Measurements from ENCODE around the gene STXBP1.

The STXBP1 gene

DNA sequence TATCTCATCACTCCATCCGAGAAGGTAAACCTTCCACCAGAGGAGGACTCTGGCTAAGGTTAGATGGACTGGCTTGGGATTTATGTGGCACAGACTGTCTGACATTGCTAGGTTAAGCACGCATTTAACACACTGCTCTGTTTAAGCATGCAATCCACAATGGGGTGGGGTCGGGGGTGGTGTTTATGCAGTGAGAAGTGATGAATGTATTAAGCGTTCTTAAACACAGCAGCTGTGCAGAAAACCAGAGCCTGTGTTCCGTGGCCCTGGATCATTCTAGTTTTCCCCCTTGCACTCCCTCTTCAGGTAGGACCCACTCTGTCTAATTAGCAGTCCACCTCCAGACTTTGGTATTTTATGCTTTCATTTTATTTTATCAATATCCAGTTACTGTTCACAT lies 46.4 kb downstream of the STXBP1 start:
- no peak for DNase-seq (ENCODE audit: low spot score)

DNA sequence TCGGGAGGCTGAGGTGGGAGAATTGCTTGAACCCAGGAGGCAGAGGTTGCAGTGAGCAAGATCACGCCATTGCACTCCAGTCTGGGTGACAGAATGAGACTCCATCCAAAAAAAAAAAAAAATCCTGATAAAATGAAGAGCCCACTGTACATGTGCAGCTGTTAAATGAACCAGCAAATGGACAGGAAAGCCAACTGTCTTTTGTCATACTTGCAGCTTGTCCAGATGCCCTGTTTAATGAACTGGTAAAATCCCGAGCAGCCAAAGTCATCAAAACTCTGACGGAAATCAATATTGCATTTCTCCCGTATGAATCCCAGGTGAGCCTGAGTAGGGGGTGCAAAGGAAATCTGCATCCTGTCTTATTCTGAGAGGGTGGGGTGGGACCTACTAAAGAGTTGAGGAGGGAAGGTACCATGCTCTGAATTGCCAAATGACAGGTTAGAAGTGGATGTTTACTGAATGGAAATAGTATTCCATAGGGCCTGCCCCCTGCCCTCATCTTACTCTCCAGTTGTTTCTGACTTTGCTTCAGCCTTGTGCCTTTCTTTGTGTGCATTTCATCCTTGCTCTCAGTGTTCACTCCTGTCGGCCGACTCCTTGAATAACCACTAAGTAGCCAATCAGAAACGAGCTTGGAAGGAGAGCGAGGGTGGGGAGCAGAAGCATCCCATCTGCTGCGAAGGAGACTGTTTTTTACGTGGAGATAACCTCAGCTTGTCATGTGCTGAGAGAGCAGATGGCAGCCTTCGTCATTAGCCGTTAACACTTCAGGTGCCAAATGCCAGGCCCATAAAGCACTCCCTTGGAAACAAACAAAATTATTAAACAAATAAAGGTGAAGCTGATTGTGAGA lies 49.0 kb downstream of the STXBP1 start:
- DNase-seq (ENCODE audit: low spot score) = peak; percentile 65

DNA sequence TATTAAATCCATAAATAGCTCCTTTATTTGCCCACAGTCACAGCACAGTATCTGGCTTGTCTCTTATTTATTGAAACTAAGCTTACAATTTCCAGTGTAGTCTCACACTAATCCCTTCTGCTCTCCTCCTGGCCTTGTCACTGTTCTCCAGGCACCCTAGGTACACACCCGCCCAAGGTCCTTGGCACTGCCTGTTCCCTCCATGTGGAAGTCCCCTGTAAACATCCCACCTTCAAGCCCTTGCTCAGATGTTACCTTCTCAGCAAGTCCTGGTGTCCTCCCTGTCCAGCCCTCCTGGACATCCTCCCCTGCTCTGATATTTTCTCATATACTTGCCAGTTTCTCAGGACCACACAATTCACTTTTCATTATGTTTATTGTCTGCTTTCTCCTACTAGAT lies 50.5 kb downstream of the STXBP1 start:
- no peak for DNase-seq (ENCODE audit: low spot score)

- no peak for DNase-seq (ENCODE audit: low spot score)
Measured at GRCh38 chr9:127664324-127664677, 52.2 kb downstream of the STXBP1 start.

DNA sequence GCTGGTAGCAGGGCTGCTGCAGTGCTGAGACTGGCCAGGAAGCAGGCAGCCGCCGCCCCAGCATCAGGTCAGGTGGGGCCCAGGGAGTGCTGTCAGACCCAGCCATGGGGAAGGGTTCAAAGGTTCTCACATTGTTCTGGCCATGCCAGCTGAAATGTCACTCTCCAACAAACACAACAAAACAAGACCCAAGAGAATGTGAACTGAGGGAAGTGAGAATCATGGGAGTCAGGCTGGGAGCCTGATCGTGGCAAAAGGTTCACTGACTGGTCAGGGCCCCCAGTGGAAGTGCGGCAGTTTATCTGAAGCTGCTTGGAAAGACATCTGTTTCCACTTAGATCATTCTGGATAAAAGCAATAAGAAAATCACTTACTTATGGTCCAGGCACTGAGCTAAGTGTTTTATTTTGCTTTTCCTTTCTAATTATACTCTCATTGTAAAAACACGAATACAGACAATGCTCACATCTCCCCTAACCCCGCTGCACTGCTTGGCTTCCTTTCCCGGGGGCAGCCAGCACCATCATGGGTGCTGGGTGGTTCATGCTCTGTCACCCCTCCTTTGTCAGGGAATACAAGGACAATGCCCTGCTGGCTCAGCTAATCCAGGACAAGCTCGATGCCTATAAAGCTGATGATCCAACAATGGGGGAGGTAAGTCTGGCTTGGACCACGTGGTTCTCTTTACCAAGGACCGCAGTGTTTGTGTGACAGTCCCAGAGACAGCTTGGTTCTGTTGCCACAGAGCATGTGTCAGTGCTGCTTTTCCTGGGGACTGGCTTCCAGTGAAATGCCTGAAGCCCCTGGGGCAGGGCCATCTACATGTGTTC lies 52.8 kb downstream of the STXBP1 start:
- peak; percentile 70 for DNase-seq (ENCODE audit: low spot score)

GRCh38 chr9:127667127-127667844 lies 55.2 kb downstream of the STXBP1 start:
- DNase-seq (ENCODE audit: low spot score) = no peak

DNA sequence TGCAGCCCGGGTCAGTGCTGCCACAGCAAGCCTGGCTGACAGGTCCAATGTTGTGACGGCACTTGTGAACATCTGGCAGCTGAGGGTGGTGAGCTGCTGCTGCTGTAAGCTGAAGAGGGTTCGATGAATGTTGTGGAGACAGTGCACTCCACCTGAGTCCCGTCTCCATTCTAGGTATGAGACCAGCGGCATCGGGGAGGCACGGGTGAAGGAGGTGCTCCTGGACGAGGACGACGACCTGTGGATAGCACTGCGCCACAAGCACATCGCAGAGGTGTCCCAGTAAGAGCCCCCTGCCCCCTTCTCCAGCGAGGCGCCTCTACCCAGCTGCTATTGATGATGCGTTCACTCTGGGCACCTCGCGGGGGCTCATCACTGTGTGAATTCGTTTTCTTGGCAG lies 55.8 kb downstream of the STXBP1 start:
- no peak for DNase-seq (ENCODE audit: low spot score)

DNA sequence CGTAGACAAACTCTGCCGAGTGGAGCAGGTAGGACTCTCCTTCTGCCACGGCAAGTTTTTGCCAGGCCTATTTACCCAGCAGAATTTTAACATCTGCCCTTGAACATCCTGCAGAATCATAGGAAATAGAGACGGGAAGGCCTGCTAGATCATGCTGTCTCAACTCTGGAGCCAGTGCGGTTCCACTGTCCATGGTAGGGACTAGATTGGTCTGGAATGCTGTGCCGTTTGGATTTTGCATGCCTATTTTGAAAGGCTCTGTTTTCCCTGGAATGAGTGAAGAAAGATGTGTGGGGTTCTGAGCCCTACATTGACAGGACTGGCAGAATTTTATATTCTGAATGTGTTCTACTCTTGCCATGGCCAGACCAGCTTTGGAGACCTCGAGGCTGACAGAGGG lies 61.2 kb downstream of the STXBP1 start:
- DNase-seq (ENCODE audit: low spot score) = no peak

DNA sequence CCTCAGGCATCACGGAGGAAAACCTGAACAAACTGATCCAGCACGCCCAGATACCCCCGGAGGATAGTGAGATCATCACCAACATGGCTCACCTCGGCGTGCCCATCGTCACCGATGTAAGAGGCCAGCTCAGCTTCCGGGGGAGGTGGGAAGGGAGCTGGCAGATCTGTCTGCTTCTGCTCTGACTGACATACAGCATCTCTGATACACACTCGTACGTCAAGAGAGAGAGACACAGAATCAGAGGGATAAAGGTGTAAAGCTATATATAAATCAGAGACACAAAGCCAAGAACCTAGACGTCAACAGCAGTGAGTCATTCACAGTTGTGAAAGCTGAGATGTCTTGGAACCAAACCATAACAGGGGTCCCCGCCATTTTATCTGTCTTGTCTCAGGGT lies 64.6 kb downstream of the STXBP1 start:
- DNase-seq (ENCODE audit: low spot score) = peak; percentile 36

- DNase-seq (ENCODE audit: low spot score) = no peak
Measured at GRCh38 chr9:127679506-127679905, 67.4 kb downstream of the STXBP1 start.

GRCh38 chr9:127680226-127680625 lies 68.1 kb downstream of the STXBP1 start:
- peak; percentile 77 for DNase-seq (ENCODE audit: low spot score)

DNA sequence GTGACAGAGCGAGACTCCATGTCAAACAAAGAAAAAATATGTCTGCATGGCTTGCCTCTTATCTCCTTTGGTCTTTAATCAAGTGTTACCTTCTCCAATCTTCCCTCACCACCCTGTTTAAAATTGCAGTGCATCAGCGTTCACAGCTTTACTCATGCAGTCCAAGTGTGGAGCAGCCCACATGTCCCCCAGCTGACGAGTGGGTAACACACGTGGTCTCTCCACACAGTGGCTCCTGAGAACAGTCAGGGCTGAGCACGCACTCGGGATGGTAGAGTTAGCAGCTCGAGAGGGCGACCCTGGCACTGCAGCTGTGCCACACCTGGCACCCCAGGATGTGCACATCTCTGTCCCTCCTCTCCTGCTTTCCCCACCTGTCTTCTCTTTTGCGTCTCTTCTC lies 68.8 kb downstream of the STXBP1 start:
- DNase-seq (ENCODE audit: low spot score) = peak; percentile 62

- DNase-seq (ENCODE audit: low spot score) = no peak
Measured at GRCh38 chr9:127682351-127683136, 70.5 kb downstream of the STXBP1 start.

DNA sequence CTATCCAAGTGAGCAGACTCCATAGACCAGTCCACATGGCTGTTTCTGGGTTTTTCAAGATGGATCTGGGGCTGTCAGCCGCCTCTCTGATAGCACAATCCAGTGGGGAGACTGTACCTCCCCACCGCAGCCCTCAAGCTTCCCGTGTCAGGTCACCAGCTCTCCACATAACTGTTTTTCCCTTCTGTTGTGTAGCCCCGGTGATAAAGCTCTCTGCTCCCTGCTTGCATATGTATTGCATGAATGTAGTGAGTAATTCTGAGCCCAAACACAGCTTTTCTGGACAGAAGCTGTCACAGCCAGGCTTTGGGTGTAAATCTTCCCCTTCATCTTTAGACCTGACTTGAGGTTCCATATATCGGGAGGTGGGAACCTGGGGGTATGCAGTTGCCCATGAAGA lies 71.6 kb downstream of the STXBP1 start:
- no peak for DNase-seq (ENCODE audit: low spot score)

GRCh38 chr9:127684576-127684975 lies 72.5 kb downstream of the STXBP1 start:
- no peak for DNase-seq (ENCODE audit: low spot score)

- DNase-seq (ENCODE audit: low spot score) = no peak
Measured at GRCh38 chr9:127686461-127687393, 74.7 kb downstream of the STXBP1 start.

DNA sequence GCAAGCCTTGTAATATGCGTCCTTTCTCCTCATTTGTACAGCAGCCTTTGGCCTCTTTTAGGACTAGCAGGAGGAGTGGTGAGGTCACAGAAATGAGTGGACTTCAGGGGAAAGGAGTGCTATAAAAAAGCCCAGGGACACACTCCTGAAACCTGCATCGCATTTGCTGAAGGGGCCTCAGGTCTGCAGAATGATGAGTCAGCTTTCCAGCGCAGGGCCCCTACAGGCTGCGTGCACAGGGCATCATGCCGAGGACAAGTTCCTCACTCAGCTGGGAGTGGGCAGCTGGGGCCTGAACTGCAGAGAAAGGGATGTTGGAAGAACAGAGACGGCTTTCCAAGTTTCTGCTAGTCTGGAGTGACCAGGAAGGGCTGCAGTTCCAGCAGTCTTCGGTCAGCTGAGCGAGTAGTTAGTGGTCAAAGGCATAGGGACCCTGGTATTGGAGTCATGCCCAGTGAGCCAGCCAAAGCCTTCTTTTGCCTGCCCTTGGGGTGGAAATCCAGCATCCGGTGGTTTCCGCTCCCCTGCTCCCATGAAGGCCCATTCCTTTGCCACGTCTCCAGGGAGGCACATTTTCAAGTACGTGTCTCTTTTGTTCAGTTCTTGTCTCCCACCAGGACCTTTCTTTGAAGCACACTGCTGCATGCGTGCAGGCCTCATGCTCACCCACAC lies 77.4 kb downstream of the STXBP1 start:
- no peak for DNase-seq (ENCODE audit: low spot score)

GRCh38 chr9:127690735-127691134 lies 78.7 kb downstream of the STXBP1 start:
- DNase-seq (ENCODE audit: low spot score) = no peak

GRCh38 chr9:127692071-127692470 lies 80.0 kb downstream of the STXBP1 start:
- no peak for DNase-seq (ENCODE audit: low spot score)

DNA sequence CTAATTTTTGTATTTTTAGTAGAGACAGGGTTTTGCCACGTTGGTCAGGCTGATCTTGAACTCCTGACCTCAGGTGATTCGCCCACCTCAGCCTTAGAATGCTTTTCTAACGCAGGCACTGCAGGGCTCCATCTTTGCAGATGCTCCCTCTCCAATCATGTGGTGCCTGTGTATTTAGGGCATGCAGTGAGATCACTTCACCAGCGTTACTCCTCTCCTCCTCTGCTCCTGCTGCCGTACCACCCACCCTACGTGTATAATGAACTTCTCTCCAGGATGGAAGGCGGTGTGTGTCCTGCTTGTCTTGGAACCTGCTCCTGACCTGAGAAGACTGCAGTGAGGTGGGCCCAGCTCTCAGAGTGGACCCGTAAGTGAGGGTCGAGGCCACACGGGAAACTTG lies 81.1 kb downstream of the STXBP1 start:
- DNase-seq (ENCODE audit: low spot score) = peak; percentile 74

Data from Ammon's horn (tissue), 1 donor.